Spleen (tissue), 11 donors: ENCODE results near the gene IL17RD. TPM values are rescaled to one million over a fixed set of nuclear protein-coding genes. Genes with fewer than 3 reads are reported as not detected.
A peak's percentile ranks its signal among the peaks of the same experiment; 100 is the strongest.

ENCODE experiments used
- DNase-seq: peaks from one replicate; pipeline ENCODE4 v3.0.0-alpha.2; 2020
- H3K27ac ChIP-seq, 8 donors: fragments of 200-600 bp; sonication (generic) in 7 of 8; 1 replicate in 4 of 8; 2 replicates in 4 of 8; pipeline versions ENCODE4 v1.5.0 to v1.8.0; 2016 to 2021; ENCODE audit warnings: inconsistent platforms in 4 of 8, mild to moderate bottlenecking in 4 of 8, moderate library complexity in 1 of 8
- H3K27me3 ChIP-seq, 7 donors: fragments of 200-600 bp; sonication (generic) in 6 of 7; replicated peaks in 1 of 7; 1 replicate in 4 of 7; 2 replicates in 3 of 7; pipeline versions ENCODE4 v1.5.0 to v1.8.0; 2016 to 2021; ENCODE audit warnings: inconsistent platforms in 3 of 7, mild to moderate bottlenecking in 1 of 7
- H3K36me3 ChIP-seq, 6 donors: fragments of 200-600 bp; sonication (generic) in 5 of 6; 1 replicate in 4 of 6; 2 replicates in 2 of 6; pipeline versions ENCODE4 v1.5.0 to v1.8.0; 2016 to 2021; ENCODE audit warnings: inconsistent platforms in 2 of 6
- H3K4me1 ChIP-seq, 6 donors: fragments of 200-600 bp; sonication (generic) in 5 of 6; 1 replicate in 3 of 6; 2 replicates in 3 of 6; pipeline versions ENCODE4 v1.5.0 to v1.8.0; 2016 to 2021; ENCODE audit warnings: inconsistent platforms in 3 of 6
- H3K4me3 ChIP-seq, 8 donors: fragments of 200-600 bp; sonication (generic) in 7 of 8; 1 replicate in 4 of 8; 2 replicates in 4 of 8; pipeline versions ENCODE4 v1.5.0 to v1.8.0; 2016 to 2021; ENCODE audit warnings: inconsistent platforms in 4 of 8, mild to moderate bottlenecking in 4 of 8, moderate library complexity in 2 of 8
- H3K9me3 ChIP-seq, 8 donors: fragments of 200-600 bp; sonication (generic) in 7 of 8; 1 replicate in 4 of 8; 2 replicates in 4 of 8; pipeline versions ENCODE4 v1.5.0 to v1.8.0; 2016 to 2021; ENCODE audit warnings: inconsistent platforms in 4 of 8
- POLR2A ChIP-seq, 3 donors: fragments of 450-650 bp; IDR thresholded peaks; one replicate each; pipeline ENCODE4 v1.5.1; 2017; ENCODE audit warnings: antibody characterized with exemption in 3 of 3, mild to moderate bottlenecking in 1 of 3
- POLR2AphosphoS5 ChIP-seq, 3 donors: sonication (generic); formaldehyde crosslinking; IDR thresholded peaks; one replicate each; pipeline ENCODE4 v1.5.1; 2017; ENCODE audit warnings: antibody characterized with exemption in 3 of 3
- WGBS, 5 donors: extraction: QIAGEN DNeasy Blood & Tissue Kit in 3 of 5; methylation state at CpG; one replicate each; pipeline versions ENCODE4 v1.1.5 to v1.1.7; 2013 to 2018; 5-methylcytosine and 5-hydroxymethylcytosine counted together
- intact Hi-C: fragments of 100-400 bp; cut with DNase I; formaldehyde crosslinking; loops from one replicate; pipeline ENCODE4 v1.15.0; 2023; ENCODE audit warnings: low total_unique reads
- polyA plus RNA-seq, 3 donors: library from polyadenylated mRNA; stranded (reverse); fragments of 200-250 nt; gene quantifications; one replicate each; pipeline ENCODE4 v1.2.1, GENCODE V29; 2013
- total RNA-seq, 7 donors: library from RNA; depleted of rRNA in 3 of 7; stranded (reverse); fragments of >200 nt in 3 of 7; fragmentation: NEBNext Ultra II Directional in 4 of 7; extraction: Animal tissue kit (Norgen Biotek cat#: 25700) in 4 of 7; gene quantifications; one replicate each; pipeline versions ENCODE4 v1.1.0 to v1.2.1, GENCODE V29; 2016 to 2021
- TF ChIP-seq, protein P1 (sequence below), 11 experiments: fragments of 200-600 bp in 7 of 11; fragments of 450-650 bp in 4 of 11; sonication (generic) in 4 of 11; IDR thresholded peaks in 8 of 11; conservative IDR thresholded peaks in 3 of 11; 1 replicate in 7 of 11; 2 replicates in 4 of 11; pipeline versions ENCODE4 v1.4.0 to v1.8.0; 2016 to 2021; ENCODE audit warnings: antibody characterized with exemption in 11 of 11, inconsistent platforms in 4 of 11, mild to moderate bottlenecking in 1 of 11
- donor health status: healthy with polysubstance abuse.
- donor health status: DM: no; HTN: no; CAD: no; lungs with moderate emphysema.
- donor health status: DM: no; HTN: no; CAD: no.
- donor health status: Bipolar disorder and iron deficiency.
- donor health status: healthy.
- donor health status: DM: no; HTN: no; CAD: no.
- donor health status: DM: yes; HTN: yes; CAD: no.

IL17RD gene
- total and polyA plus RNA-seq, 10 donors = 0.20 to 15.9 (median 2.8) TPM

DNA sequence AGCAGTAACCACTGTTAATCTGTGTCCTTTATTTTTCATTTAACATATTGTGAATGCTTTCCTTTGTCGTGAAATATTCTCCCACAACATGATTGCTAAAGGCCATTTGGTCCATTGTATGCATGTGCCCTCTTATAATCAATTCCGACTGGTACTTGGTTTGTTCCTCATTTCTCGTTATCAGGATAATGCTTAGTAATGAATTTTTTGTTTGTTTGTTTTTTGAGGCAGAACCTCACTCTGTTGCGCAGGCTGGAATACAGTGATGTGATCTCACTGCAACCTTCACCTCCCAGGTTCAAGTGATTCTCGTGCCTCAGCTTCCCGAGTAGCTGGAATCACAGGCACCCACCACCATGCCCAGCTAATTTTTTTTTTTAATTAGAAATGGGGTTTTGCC is 82.7 kb downstream of the IL17RD start:
- 82 to 92% (median 89%) methylated on average over 6 of the region's 6 CpGs for WGBS, 5 donors
- Histone ChIP-seq H3K4me1 (peaks cover 3 to 22% (median 18%) of the 10 kb centered on the region in 6 donors), H3K36me3 (no peaks in the 10 kb centered on the region), H3K27ac (no peak overlapping the region), H3K27me3 (peaks cover 0 to 29% (median 19%) of the 10 kb centered on the region in 7 donors), H3K9me3 (no peaks in the 10 kb centered on the region), H3K4me3 (no peak overlapping the region)
- no peak for DNase-seq
- intact Hi-C loops = no loop called here
- TF ChIP-seq, protein P1, sequence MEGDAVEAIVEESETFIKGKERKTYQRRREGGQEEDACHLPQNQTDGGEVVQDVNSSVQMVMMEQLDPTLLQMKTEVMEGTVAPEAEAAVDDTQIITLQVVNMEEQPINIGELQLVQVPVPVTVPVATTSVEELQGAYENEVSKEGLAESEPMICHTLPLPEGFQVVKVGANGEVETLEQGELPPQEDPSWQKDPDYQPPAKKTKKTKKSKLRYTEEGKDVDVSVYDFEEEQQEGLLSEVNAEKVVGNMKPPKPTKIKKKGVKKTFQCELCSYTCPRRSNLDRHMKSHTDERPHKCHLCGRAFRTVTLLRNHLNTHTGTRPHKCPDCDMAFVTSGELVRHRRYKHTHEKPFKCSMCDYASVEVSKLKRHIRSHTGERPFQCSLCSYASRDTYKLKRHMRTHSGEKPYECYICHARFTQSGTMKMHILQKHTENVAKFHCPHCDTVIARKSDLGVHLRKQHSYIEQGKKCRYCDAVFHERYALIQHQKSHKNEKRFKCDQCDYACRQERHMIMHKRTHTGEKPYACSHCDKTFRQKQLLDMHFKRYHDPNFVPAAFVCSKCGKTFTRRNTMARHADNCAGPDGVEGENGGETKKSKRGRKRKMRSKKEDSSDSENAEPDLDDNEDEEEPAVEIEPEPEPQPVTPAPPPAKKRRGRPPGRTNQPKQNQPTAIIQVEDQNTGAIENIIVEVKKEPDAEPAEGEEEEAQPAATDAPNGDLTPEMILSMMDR (IDR thresholded peaks at IDR 0.05 in 8 of 11, conservative IDR thresholded peaks at IDR 0.05 in 3 of 11) = no peak
- TF ChIP-seq POLR2AphosphoS5 (IDR thresholded peaks at IDR 0.05) = no peak
- no peak for TF ChIP-seq POLR2A (IDR thresholded peaks at IDR 0.05)

DNA sequence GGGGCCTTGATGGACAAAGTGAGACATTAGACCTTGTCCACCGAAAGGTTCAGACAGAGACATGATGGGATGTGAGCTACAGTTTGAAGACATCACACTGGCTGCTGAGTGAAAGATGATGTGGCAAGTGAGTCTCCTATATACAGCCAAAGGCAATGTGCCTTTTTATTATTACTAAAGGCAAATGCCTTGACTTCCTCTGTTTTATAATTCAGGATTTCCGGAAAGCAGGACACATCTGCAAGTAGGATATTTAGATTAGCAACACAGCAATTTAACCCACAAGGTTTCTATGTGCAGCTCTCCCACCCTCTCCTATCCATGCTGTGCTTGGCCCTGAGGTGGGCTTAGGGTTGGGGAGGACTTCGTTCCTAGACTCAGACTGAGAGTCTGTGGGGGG is 84.0 kb downstream of the IL17RD start:
- TF ChIP-seq POLR2AphosphoS5 (IDR thresholded peaks at IDR 0.05) (no peak), POLR2A (IDR thresholded peaks at IDR 0.05) (no peak)
- TF ChIP-seq, protein P1 (IDR thresholded peaks at IDR 0.05 in 8 of 11, conservative IDR thresholded peaks at IDR 0.05 in 3 of 11) = no peak

DNA sequence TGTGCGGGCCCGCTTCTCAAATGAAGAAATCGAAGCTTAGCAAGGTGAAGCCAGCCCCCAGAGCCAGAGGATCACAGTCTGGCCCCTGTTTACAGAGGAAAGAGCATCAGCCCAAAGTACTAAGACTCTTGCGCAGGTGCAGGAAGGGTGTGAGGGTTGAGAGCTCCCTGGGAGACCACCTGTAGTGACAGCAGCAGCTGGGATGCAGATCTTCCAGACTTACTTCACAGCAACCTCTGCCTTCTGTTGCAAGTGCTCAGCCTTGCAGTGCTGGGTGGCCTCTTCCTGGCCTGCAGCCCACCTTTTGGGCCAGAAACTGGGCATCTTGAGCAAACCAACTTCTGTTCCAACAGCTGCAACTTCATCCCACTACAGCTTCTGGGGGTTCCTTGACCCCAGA is 85.0 kb downstream of the IL17RD start:
- TF ChIP-seq, protein P1 (IDR thresholded peaks at IDR 0.05 in 8 of 11, conservative IDR thresholded peaks at IDR 0.05 in 3 of 11) = no peak
- TF ChIP-seq POLR2AphosphoS5 (IDR thresholded peaks at IDR 0.05) (no peak), POLR2A (IDR thresholded peaks at IDR 0.05) (no peak)
- Histone ChIP-seq H3K36me3 (no peaks in the 10 kb centered on the region), H3K9me3 (no peaks in the 10 kb centered on the region), H3K4me3 (no peak overlapping the region), H3K4me1 (peaks cover 3 to 22% (median 18%) of the 10 kb centered on the region in 6 donors), H3K27ac (no peak overlapping the region), H3K27me3 (peaks cover 0 to 52% (median 35%) of the 10 kb centered on the region in 7 donors)
- intact Hi-C loops = no loop called here
- DNase-seq = no peak
- 93 to 100% (median 95%) methylated on average over 4 of the region's 4 CpGs for WGBS, 5 donors

More for the DNA sequence above, 84.0 kb downstream of the IL17RD start:
- Histone ChIP-seq H3K4me1 (peaks cover 3 to 22% (median 18%) of the 10 kb centered on the region in 6 donors), H3K4me3 (no peak overlapping the region), H3K27me3 (peaks cover 0 to 42% (median 31%) of the 10 kb centered on the region in 7 donors), H3K9me3 (no peaks in the 10 kb centered on the region), H3K36me3 (no peaks in the 10 kb centered on the region), H3K27ac (no peak overlapping the region)
- intact Hi-C loops = no loop called here
- 55 to 73% (median 68%) methylated on average over 3 of the region's 3 CpGs for WGBS, 5 donors
- no peak for DNase-seq

DNA sequence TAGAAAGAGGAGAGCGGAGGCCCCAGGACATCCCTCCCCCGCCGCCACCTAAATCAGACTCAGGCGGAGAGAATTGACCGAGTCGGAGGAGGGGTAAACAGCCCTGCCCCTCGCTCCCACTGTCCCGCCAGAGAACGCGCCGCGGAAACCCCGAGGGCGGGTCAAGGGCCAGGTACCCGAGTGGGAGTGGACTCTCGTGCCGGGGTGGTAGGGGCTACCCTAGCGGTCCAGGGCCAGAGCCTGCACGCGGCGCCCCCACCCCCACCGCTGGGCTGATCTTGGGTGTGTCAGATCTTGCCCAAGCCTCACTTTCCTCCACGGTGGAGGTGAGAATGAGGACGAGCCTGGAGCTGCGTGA is 85.7 kb downstream of the IL17RD start:
- Histone ChIP-seq H3K4me1 (peaks cover 3 to 22% (median 18%) of the 10 kb centered on the region in 6 donors), H3K27ac (no peak overlapping the region), H3K27me3 (peaks cover 0 to 59% (median 35%) of the 10 kb centered on the region in 7 donors), H3K9me3 (no peaks in the 10 kb centered on the region), H3K36me3 (no peaks in the 10 kb centered on the region), H3K4me3 (peak overlapping the region in 7 of 8 donors; percentile 45 to 74 (median 58))
- peak; percentile 76 for DNase-seq
- 12 to 24% (median 21%) methylated on average over 19 to 25 of the region's 25 CpGs for whole genome bisulfite sequencing, 5 donors
- intact Hi-C loops = no loop called here
- TF ChIP-seq POLR2A (IDR thresholded peaks at IDR 0.05) (no peak), POLR2AphosphoS5 (IDR thresholded peaks at IDR 0.05) (no peak)
- TF ChIP-seq, protein P1 (IDR thresholded peaks at IDR 0.05 in 8 of 11, conservative IDR thresholded peaks at IDR 0.05 in 3 of 11) = no peak
